ENCODE measurements around the gene IGSF5.

- no peak for TF ChIP-seq CTCF (IDR thresholded peaks at IDR 0.05)
- TF ChIP-seq EZH2 (IDR thresholded peaks at IDR 0.05; ENCODE audit: borderline replicate concordance, insufficient read depth, low read depth, low read length, poor library complexity, severe bottlenecking) = no peak
Observed at GRCh38 chr21:39834543-39834942, 89.6 kb downstream of the IGSF5 start.
